Renal cortical epithelial cell (primary cell): ENCODE data around the gene CRYZL1. TPM values are rescaled to one million over a fixed set of nuclear protein-coding genes. Genes with fewer than 3 reads are reported as not detected.

Experiments
- DNase-seq: peaks from one replicate; pipeline ENCODE4 v3.0.0-alpha.2; 2011; ENCODE audit warnings: low read depth
- total RNA-seq: library from RNA; depleted of rRNA; stranded (reverse); fragments of >200 nt; gene quantifications from 2 replicates; pipeline ENCODE4 v1.2.3, GENCODE V29; 2014

The CRYZL1 gene
- total RNA-seq, 1 donor from 2014 or later, result 66.4 TPM

DNA sequence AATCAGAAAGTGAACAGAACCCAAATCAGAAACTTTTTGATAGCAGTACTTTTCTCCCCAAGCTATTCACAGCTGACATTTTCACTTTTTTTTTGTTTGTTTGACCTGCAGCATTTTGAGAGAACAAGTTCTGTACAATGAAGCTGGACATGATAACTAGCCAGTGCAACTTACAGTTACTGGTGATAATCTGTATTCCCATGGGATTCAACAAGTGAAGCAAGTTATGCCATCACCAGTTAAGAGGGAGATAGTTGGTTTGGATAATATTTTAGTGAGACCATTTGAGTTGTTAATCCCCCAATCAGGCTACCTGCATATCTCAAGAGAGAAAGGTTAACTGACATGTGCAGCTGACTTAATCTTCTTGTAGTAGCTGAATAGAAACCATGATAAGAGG is 80.6 kb downstream of the CRYZL1 start:
- DNase-seq, result no peak

DNA sequence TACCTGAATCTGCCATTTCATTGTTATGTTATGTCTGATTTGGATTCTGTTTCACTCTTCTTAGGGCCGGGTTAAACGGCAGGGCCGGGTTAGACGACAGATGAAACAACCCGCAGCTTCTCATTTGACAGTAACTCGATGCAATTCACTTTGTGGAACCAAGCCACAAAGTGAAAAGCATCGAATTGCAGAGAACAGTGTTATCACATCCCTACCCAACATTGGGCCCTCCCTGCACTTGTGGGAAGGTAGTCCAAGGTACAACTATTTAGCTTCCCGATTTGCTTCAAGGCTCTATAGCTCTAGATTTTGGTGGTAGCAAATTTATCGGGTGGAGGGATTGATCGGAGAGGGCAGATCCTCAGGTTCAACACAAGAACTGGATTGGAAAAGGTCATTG is 81.7 kb downstream of the CRYZL1 start:
- no peak for DNase-seq

DNA sequence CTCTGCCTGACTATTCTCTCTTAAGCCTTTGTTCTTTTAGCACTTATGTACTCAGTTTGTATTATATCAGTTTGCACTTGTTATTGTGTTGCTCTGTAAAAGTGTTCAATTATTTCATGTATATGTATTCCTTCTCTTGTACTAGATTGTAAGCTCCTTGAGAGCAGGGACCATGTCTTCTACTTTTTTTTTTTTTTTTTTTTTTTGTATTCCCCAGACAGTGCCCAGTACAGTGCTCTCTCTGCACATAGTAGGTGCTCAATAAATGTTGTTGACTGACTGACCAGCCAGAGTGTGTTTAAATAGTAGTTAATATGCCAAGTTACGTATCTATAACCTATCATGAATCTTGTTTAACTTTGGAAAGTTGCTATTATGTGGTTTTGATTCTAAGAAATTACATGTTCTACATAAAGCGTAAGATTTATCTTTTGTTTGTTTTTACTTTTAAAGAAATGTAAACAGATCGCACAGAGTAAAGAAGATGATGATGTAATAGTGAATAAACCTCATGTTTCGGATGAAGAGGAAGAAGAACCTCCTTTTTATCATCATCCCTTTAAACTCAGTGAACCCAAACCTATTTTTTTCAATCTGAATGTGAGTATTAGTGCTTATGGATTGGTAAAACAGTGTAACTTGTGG is 82.6 kb downstream of the CRYZL1 start:
- no peak for DNase-seq

DNA sequence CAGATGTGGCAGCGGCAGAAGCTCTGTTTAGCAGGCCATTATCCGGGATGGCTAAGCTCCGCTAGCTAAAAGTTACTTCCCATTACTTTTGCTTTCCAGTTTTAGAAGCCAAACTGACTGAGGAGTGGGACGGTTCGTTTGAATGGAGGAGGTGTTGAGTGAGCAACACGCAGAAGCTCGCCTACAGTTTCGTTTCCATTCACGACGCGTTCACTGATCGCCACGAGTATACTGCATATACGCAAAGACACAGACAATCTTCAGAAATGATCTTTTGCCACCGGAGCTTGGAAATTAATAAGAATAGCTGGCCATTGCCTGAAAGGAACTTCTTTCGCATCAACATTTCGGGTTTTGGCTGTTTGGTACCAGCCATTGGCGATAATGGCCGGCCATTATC is 84.1 kb downstream of the CRYZL1 start:
- no peak for DNase-seq

DNA sequence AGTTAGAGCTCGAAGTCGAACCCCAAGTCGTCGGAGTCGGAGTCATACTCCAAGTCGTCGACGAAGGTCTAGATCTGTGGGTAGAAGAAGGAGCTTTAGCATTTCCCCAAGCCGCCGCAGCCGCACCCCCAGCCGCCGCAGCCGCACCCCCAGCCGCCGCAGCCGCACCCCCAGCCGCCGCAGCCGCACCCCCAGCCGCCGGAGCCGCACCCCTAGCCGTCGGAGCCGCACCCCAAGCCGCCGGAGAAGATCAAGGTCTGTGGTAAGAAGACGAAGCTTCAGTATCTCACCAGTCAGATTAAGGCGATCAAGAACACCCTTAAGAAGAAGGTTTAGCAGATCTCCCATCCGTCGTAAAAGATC is 86.6 kb downstream of the CRYZL1 start:
- DNase-seq, result no peak

DNA sequence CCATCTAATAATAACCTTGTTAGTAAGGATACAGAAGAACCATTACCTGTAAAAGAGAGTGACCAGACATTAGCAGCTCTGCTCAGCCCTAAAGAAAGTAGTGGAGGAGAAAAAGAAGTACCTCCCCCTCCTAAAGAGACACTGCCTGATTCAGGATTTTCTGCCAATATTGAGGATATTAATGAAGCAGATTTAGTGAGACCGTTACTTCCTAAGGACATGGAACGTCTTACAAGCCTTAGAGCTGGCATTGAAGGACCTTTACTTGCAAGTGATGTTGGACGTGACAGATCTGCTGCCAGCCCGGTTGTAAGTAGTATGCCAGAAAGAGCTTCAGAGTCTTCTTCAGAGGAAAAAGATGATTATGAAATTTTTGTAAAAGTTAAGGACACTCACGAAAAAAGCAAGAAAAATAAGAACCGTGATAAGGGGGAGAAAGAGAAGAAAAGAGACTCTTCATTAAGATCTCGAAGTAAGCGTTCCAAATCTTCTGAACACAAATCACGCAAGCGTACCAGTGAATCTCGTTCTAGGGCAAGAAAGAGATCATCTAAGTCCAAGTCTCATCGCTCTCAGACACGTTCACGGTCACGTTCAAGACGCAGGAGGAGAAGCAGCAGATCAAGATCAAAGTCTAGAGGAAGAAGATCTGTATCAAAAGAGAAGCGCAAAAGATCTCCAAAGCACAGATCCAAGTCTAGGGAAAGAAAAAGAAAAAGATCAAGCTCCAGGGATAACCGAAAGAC is 87.1 kb downstream of the CRYZL1 start:
- DNase-seq, result no peak

DNA sequence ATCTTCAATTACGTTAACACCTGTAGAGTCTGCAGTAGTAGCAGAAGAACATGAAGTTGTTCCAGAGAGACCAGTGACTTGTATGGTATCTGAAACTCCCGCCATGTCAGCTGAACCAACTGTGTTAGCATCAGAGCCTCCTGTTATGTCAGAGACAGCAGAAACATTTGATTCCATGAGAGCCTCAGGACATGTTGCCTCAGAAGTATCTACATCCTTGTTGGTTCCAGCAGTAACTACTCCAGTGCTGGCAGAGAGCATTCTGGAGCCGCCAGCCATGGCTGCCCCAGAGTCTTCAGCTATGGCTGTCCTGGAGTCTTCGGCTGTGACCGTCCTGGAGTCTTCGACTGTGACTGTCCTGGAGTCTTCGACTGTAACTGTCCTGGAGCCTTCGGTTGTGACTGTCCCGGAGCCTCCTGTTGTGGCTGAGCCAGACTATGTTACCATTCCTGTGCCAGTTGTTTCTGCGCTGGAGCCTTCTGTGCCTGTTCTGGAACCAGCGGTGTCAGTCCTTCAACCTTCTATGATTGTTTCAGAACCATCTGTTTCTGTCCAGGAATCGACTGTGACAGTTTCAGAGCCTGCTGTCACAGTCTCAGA is 88.4 kb downstream of the CRYZL1 start:
- no peak for DNase-seq

DNA sequence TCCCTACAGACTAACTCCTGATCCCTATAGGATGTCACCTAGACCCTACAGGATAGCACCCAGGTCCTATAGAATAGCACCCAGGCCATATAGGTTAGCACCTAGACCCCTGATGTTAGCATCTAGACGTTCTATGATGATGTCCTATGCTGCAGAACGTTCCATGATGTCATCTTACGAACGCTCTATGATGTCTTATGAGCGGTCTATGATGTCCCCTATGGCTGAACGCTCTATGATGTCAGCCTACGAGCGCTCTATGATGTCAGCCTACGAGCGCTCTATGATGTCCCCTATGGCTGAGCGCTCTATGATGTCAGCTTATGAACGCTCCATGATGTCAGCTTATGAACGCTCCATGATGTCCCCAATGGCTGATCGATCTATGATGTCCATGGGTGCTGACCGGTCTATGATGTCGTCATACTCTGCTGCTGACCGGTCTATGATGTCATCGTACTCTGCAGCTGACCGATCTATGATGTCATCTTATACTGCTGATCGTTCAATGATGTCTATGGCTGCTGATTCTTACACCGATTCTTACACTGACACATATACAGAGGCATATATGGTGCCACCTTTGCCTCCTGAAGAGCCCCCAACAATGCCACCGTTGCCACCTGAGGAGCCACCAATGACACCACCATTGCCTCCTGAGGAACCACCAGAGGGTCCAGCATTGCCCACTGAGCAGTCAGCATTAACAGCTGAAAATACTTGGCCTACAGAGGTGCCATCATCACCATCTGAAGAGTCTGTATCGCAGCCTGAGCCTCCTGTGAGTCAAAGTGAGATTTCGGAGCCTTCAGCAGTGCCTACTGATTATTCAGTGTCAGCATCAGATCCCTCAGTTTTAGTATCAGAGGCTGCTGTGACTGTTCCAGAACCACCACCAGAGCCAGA is 89.2 kb downstream of the CRYZL1 start:
- no peak for DNase-seq

DNA sequence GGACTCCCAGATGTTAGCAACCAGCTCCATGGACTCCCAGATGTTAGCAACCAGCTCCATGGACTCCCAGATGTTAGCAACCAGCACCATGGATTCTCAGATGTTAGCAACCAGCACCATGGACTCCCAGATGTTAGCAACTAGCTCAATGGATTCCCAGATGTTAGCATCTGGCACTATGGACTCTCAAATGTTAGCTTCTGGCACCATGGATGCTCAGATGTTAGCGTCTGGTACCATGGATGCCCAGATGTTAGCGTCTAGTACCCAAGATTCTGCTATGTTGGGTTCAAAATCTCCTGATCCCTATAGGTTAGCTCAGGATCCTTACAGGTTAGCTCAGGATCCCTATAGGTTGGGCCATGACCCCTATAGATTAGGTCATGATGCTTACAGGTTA is 89.9 kb downstream of the CRYZL1 start:
- no peak for DNase-seq

DNA sequence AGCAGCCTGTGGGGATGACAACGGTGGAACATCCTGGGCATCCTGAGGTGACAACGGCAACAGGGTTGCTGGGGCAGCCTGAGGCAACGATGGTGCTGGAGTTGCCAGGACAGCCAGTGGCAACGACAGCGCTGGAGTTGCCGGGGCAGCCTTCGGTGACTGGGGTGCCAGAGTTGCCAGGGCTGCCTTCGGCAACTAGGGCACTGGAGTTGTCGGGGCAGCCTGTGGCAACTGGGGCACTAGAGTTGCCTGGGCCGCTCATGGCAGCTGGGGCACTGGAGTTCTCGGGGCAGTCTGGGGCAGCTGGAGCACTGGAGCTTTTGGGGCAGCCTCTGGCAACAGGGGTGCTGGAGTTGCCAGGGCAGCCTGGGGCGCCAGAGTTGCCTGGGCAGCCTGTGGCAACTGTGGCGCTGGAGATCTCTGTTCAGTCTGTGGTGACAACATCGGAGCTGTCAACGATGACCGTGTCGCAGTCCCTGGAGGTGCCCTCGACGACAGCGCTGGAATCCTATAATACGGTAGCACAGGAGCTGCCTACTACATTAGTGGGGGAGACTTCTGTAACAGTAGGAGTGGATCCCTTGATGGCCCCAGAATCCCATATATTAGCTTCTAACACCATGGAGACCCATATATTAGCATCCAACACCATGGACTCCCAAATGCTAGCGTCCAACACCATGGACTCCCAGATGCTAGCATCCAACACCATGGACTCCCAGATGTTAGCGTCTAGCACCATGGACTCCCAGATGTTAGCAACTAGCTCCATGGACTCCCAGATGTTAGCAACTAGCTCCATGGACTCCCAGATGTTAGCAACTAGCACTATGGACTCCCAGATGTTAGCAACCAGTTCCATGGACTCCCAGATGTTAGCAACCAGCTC is 90.5 kb downstream of the CRYZL1 start:
- DNase-seq, result no peak

DNA sequence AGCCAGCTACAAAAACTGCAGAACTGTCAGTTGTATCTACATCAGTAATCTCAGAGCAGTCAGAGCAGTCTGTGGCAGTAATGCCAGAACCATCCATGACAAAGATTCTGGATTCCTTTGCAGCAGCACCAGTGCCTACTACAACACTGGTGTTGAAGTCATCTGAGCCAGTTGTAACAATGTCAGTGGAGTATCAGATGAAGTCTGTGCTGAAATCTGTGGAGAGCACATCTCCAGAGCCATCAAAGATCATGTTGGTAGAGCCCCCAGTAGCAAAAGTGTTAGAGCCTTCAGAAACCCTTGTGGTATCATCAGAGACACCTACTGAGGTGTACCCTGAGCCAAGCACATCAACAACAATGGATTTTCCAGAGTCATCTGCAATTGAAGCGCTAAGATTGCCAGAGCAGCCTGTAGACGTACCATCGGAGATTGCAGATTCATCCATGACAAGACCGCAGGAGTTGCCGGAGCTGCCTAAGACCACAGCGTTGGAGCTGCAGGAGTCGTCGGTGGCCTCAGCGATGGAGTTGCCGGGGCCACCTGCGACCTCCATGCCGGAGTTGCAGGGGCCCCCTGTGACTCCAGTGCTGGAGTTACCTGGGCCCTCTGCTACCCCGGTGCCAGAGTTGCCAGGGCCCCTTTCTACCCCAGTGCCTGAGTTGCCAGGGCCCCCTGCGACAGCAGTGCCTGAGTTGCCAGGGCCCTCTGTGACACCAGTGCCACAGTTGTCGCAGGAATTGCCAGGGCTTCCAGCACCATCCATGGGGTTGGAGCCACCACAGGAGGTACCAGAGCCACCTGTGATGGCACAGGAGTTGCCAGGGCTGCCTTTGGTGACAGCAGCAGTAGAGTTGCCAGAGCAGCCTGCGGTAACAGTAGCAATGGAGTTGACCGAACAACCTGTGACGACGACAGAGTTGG is 91.4 kb downstream of the CRYZL1 start:
- DNase-seq, result no peak

DNA sequence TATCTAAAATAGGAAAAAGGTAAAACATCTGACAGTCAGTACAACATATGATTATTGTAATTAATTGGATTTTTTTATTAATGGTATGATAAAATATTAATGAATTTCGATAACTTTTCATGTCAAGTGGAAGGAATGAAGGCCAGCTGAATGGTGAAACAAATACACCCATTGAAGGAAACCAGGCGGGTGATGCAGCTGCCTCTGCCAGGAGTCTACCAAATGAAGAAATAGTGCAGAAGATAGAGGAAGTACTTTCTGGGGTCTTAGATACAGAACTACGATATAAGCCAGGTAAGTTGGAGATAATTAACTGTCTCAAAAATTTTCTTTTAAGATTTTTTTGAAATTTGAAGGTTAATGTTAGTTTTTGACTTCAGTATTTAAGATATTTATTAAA is 95.5 kb downstream of the CRYZL1 start:
- no peak for DNase-seq

DNA sequence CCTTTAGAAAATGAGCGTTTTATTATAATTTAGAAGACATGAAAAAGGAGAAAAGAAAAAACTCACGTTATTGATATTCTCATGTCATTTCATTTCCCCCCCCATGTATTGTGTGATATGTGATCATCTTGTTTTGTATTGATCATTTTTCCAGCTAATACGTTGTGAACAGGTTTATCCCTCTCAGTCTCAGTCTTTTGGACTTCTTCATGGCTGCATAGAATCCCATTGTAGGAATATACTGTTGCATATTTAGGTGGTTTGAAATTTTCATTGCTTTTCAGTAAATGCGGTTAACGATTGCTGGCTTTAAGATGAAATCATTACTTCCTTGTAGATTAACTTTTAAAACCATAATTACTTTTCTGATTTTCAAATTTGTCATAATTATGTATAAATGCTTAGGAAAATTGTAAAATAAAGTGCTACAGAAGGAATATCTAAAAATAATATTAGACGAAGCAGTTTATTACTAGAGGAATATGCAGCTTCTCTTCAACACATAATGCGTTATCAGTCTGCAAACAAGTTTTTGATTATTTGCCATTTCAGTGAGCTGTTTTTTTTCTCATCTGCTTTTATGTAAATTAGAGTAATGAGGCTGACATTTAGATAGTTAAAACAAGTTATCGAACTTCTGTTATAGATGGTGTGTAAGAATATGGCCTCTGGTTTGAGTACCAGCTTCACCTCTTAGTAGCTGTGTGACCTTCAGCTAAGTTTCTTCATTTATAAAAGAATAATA is 96.9 kb downstream of the CRYZL1 start:
- no peak for DNase-seq

DNA sequence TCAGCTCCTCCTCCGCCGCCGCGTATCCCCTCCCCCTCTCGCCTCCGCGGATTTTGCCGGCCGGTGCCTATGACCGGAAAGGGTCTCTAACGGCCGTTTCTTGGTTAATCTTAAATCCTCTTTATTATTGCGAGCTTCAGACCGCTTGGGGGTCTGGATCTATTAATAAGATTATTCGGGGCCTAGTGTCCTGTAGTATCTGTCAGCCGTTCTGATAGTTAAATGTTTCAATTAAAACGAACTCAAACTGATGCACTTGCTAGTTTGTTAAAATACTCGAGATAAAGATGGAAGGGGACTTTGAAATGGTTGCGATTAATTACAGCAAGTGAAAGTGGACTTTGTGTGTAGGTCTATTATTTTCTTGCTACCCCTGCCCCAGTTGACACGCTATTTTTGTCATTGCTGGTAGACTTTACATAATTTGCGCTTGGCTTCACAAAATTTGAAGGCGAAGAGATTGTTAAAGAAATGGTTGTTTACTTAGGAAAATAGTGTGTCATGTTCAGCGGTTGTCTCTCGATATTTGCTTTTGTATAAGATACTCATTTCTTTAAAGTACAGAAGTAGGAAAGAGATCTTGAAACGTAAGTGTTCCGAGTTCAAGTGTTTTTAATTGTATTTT is 97.9 kb downstream of the CRYZL1 start:
- DNase-seq, result no peak

DNA sequence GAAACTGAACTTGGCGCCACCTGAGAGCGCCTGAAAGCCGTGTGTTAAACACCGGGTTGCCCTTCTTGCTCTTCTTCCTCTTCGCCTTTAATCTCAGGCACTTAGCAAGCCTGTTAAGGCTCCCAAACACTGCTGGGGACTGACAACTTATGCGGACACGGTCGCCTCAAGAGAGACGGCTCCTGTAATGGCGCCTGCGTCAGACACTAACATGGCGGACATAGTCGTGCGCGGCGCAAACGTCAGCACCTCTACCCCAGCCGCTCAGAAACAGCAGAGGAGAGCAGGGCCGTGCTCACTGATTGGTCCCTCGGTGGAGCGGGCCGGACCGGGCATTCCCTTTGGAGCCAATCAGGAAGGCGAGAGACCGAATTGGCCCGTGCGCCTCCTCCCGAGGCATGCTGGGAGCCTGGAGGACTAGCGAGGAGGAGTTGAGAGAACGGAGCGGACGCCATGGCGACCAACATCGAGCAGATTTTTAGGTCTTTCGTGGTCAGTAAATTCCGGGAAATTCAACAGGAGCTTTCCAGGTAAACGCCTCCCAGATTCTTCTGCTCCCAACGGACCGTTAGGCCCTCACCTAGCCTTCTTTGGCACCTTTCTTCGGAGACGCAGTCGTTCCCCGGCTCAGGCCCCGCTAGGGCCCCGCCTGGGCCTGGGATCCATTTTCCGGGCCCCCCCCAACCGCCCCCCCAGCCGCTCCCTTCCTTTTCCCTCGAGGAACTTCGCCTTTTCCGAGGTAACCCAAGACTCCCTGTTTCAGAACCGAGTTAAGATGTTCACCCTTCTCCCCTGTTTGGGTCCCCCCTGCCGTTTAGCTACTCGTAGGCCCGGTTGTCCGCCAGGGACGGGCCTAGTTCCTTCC is 98.7 kb downstream of the CRYZL1 start, which contains the start of gene SON:
SON (plus strand) TSS at position 399 of the 865 bp plus-strand sequence; CDS start at position 454, 55 bp downstream.
- peak; percentile 96 for DNase-seq

DNA sequence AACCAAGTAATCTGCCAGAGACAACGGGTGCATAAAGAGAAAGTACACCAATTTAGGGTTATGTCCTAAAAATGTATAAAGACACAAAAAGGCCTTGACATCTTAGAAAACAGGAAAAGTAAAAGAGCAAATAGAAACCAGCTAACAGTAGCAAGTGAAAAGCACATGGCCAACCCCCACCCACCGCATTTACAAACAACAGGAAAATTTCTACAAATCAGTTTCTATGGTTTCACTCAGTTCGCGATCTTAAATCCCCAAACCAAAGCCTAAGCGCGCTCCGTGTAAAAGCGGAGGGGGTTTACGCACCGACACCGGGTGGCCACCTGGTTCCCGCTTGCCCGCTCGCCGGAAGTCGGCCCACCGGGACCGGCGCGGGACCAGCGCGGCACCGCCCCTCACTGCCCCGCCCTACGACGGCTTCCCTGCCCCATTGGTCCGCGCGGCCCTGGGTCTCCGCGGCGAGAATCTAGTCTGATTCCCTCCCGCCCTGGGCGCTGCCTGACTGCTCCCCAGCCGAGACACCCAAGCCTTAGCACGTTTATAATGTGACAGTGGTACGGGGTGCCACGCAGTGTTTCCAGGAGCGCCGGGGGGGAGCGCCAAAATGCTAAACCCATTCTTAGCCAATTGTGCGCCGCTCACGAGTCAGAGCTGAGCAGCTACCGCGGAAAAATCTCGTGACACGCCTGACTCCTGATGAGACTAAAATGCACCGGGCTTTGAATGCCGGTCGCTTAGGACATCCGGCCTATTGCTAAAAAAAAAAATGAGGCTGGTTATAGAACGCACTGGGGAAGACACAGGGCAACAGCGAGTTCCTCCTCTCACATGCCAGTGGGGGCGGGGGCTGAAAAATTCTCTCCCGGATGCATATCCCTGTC is 99.5 kb downstream of the CRYZL1 start, which contains the start of gene GART:
GART (minus strand) TSS at position 362 of the 884 bp plus-strand sequence. CDS start 2,802 bp downstream, outside the sequence.
- DNase-seq, result peak; percentile 41
